ENCODE results near the gene HDAC8. TPM values are rescaled to one million over a fixed set of nuclear protein-coding genes. Genes with fewer than 3 reads are reported as not detected.

Gene HDAC8
- total RNA-seq, 1 donor from 2014 or later: 30.1 TPM

- Mint-ChIP-seq H3K4me1 (ENCODE audit: unreplicated experiment) (no peaks in the 10 kb centered on the region), H3K9me3 (ENCODE audit: unreplicated experiment) (no peaks in the 10 kb centered on the region), H3K36me3 (ENCODE audit: unreplicated experiment) (no peaks in the 10 kb centered on the region), H3K4me3 (ENCODE audit: unreplicated experiment) (no peak overlapping the region), H3K27me3 (ENCODE audit: unreplicated experiment) (no peaks in the 10 kb centered on the region), H3K27ac (ENCODE audit: unreplicated experiment) (no peak overlapping the region)
- no peak for DNase-seq (ENCODE audit: extremely low spot score, unreplicated experiment)
- TF ChIP-seq CTCF (IDR thresholded peaks at IDR 0.05): no peak
Measured at GRCh38 chrX:72536542-72536941, 36.1 kb downstream of the HDAC8 start.

- no peaks in the 10 kb centered on the region for H3K4me1 Mint-ChIP-seq (ENCODE audit: unreplicated experiment)
- no peak for TF ChIP-seq CTCF (IDR thresholded peaks at IDR 0.05)
- no peaks in the 10 kb centered on the region for H3K27me3 Mint-ChIP-seq (ENCODE audit: unreplicated experiment)
- H3K4me3 Mint-ChIP-seq (ENCODE audit: unreplicated experiment): no peak overlapping the region
- no peaks in the 10 kb centered on the region for H3K36me3 Mint-ChIP-seq (ENCODE audit: unreplicated experiment)
- DNase-seq (ENCODE audit: extremely low spot score, unreplicated experiment): no peak
- H3K9me3 Mint-ChIP-seq (ENCODE audit: unreplicated experiment): peaks cover 4% of the 10 kb centered on the region
- H3K27ac Mint-ChIP-seq (ENCODE audit: unreplicated experiment): no peak overlapping the region
Measured at GRCh38 chrX:72532366-72532765, 40.3 kb downstream of the HDAC8 start.

- Mint-ChIP-seq H3K36me3 (ENCODE audit: unreplicated experiment) (peaks cover 1% of the 10 kb centered on the region), H3K4me1 (ENCODE audit: unreplicated experiment) (no peaks in the 10 kb centered on the region), H3K4me3 (ENCODE audit: unreplicated experiment) (no peak overlapping the region), H3K27me3 (ENCODE audit: unreplicated experiment) (no peaks in the 10 kb centered on the region), H3K27ac (ENCODE audit: unreplicated experiment) (no peak overlapping the region), H3K9me3 (ENCODE audit: unreplicated experiment) (peaks cover 10% of the 10 kb centered on the region)
- no peak for DNase-seq (ENCODE audit: extremely low spot score, unreplicated experiment)
- TF ChIP-seq CTCF (IDR thresholded peaks at IDR 0.05): no peak
Measured at GRCh38 chrX:72526534-72527508, 45.8 kb downstream of the HDAC8 start.

GRCh38 chrX:72498782-72499181, 73.9 kb downstream of the HDAC8 start:
- no peaks in the 10 kb centered on the region for H3K27me3 Mint-ChIP-seq (ENCODE audit: unreplicated experiment)
- H3K9me3 Mint-ChIP-seq (ENCODE audit: unreplicated experiment): peaks cover 30% of the 10 kb centered on the region
- TF ChIP-seq CTCF (IDR thresholded peaks at IDR 0.05): no peak
- H3K36me3 Mint-ChIP-seq (ENCODE audit: unreplicated experiment): peaks cover 10% of the 10 kb centered on the region
- H3K4me3 Mint-ChIP-seq (ENCODE audit: unreplicated experiment): no peak overlapping the region
- no peak for DNase-seq (ENCODE audit: extremely low spot score, unreplicated experiment)
- H3K4me1 Mint-ChIP-seq (ENCODE audit: unreplicated experiment): no peaks in the 10 kb centered on the region
- H3K27ac Mint-ChIP-seq (ENCODE audit: unreplicated experiment): no peak overlapping the region

- H3K27ac Mint-ChIP-seq (ENCODE audit: unreplicated experiment): peak overlapping the region; percentile 21
- TF ChIP-seq CTCF (IDR thresholded peaks at IDR 0.05): no peak
- no peaks in the 10 kb centered on the region for H3K4me1 Mint-ChIP-seq (ENCODE audit: unreplicated experiment)
- peaks cover 14% of the 10 kb centered on the region for H3K9me3 Mint-ChIP-seq (ENCODE audit: unreplicated experiment)
- DNase-seq (ENCODE audit: extremely low spot score, unreplicated experiment): no peak
- peaks cover 15% of the 10 kb centered on the region for H3K36me3 Mint-ChIP-seq (ENCODE audit: unreplicated experiment)
- no peak overlapping the region for H3K4me3 Mint-ChIP-seq (ENCODE audit: unreplicated experiment)
- H3K27me3 Mint-ChIP-seq (ENCODE audit: unreplicated experiment): no peaks in the 10 kb centered on the region
Measured at GRCh38 chrX:72495046-72495445, 77.6 kb downstream of the HDAC8 start.

Measured in osteocyte (in vitro differentiated cells).